ENCODE results near the gene CALY.

Gene CALY

GRCh38 chr10:133335246-133336117 is 1.2 kb downstream of the CALY start (continued):
- TF ChIP-seq ZNF473 (tag by site-specific recombination; IDR thresholded peaks at IDR 0.05) = no peak
- TF ChIP-seq ZNF132 (tag by site-specific recombination; IDR thresholded peaks at IDR 0.05; ENCODE audit: borderline replicate concordance) = no peak
- TF ChIP-seq ZNF175 (tag by site-specific recombination; IDR thresholded peaks at IDR 0.05) = no peak
- peak; percentile 71; the same call in 1 of the 2 replicates for TF ChIP-seq ZBTB10 (tag by site-specific recombination; IDR thresholded peaks at IDR 0.05)
- no peak for TF ChIP-seq YY2 (tag by site-specific recombination; IDR thresholded peaks at IDR 0.05)
- no peak for TF ChIP-seq ZNF280D (tag by site-specific recombination; IDR thresholded peaks at IDR 0.05)
- TF ChIP-seq KLF16 (tag by site-specific recombination; IDR thresholded peaks at IDR 0.05) = no peak
- TF ChIP-seq KLF7 (tag by site-specific recombination; IDR thresholded peaks at IDR 0.05; ENCODE audit: borderline replicate concordance) = no peak
- TF ChIP-seq ZNF677 (tag by site-specific recombination; IDR thresholded peaks at IDR 0.05) = no peak; the same call in 1 of the 2 replicates
- no peak for TF ChIP-seq ZNF140 (tag by site-specific recombination; IDR thresholded peaks at IDR 0.05)
- TF ChIP-seq GFI1B (tag by site-specific recombination; IDR thresholded peaks at IDR 0.05) = no peak
- no peak for TF ChIP-seq ZNF837 (tag by site-specific recombination; IDR thresholded peaks at IDR 0.05)
- no peak for TF ChIP-seq ZNF426 (tag by site-specific recombination; IDR thresholded peaks at IDR 0.05)
- no peak for TF ChIP-seq ZNF660 (tag by site-specific recombination; IDR thresholded peaks at IDR 0.05)
- peak; percentile 97 for TF ChIP-seq ZNF692 (tag by site-specific recombination; IDR thresholded peaks at IDR 0.05)
- TF ChIP-seq ZNF354C (tag by site-specific recombination; IDR thresholded peaks at IDR 0.05; ENCODE audit: borderline replicate concordance, low read depth) = no peak
- no peak for TF ChIP-seq ZNF391 (tag by site-specific recombination; IDR thresholded peaks at IDR 0.05; ENCODE audit: borderline replicate concordance, low read depth)

GRCh38 chr10:133334503-133335245 is 2.0 kb downstream of the CALY start:
- Histone ChIP-seq H3K36me3 (ENCODE audit: control insufficient read depth in 2 of 2, insufficient read depth in 1 of 2, low read length in 2 of 2) (no peaks in the 10 kb centered on the region), H3K27ac (ENCODE audit: extremely low read depth, low read depth, low read length) (no peak overlapping the region), H3K4me3 (ENCODE audit: low read depth, low read length) (peak overlapping the region; percentile 24), H3K4me1 (ENCODE audit: control insufficient read depth, insufficient read depth, low read length) (peaks cover 5% of the 10 kb centered on the region; the same call in 1 of the 2 replicates), H3K9me3 (ENCODE audit: control insufficient read depth, insufficient read depth, low read depth, low read length) (no peaks in the 10 kb centered on the region)
- POLR2A ChIA-PET = no interaction called here
- CTCF ChIA-PET = no interaction called here
- TF ChIP-seq KLF8 (tag by site-specific recombination; IDR thresholded peaks at IDR 0.05) (no peak), EGR2 (tag by site-specific recombination; IDR thresholded peaks at IDR 0.05; ENCODE audit: low read depth) (peak; percentile 82), ZNF600 (tag by site-specific recombination; IDR thresholded peaks at IDR 0.05) (0 out of 2 replicates have a peak, but pooled peaks have one; percentile 36), ZBTB11 (tag by site-specific recombination; conservative IDR thresholded peaks at IDR 0.05; ENCODE audit: low read depth) (peak; percentile 7; the same call in 1 of the 2 replicates), ZBTB7A (tag by site-specific recombination; IDR thresholded peaks at IDR 0.05; ENCODE audit: low read depth) (0 out of 2 replicates have a peak, but pooled peaks have one; percentile 44), ZNF335 (tag by site-specific recombination; conservative IDR thresholded peaks at IDR 0.05) (peak; percentile 78; the same call in 1 of the 2 replicates)
